CD4-positive, alpha-beta T cell treated with Interferon alpha-2 for 1 hour (primary cell): ENCODE results near the gene SLC38A4.
"Not testable (repeated sequence)": the region's sequence is repeated elsewhere in the genome, so short reads cannot be mapped to it uniquely, and the experiment has no call there.

Source experiments
- DNase-seq, 2 donors: peaks; one replicate each; pipeline ENCODE4 v3.0.0-alpha.2; 2020 to 2022

The SLC38A4 gene

DNA sequence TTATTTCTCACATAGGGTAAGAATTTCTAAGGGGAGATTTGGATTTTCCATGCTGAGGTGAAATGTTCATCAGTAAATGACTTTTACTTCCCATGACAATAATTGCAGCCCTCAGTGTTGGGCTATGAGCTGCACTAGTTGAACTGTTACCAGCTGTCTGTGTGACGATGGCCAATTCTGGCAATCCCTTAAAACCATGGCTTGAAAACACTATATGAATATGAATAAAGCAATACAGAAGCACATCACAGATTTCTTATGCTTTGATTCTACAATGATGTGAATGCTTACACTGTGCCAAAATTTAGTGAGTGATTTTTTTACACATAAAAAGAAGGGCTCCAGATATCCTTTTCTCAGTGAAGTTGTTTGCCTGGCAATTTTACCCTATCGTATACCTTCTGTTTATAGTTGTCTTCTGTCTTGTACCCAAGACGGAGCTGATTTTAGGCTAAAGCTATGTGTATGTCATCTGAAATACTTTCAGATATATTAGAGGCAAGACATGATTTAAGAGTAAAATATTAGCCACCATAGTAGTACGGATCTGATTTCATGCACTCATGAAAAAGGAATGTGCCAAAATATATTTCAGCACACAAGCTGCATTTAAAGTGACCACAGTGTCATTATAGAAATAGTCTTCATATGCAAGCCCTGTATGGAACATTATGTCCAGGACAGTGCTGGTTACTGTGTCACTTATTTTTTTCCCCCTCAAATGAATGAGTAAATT, 52.0 kb downstream of the SLC38A4 start:
- no peak for DNase-seq

DNA sequence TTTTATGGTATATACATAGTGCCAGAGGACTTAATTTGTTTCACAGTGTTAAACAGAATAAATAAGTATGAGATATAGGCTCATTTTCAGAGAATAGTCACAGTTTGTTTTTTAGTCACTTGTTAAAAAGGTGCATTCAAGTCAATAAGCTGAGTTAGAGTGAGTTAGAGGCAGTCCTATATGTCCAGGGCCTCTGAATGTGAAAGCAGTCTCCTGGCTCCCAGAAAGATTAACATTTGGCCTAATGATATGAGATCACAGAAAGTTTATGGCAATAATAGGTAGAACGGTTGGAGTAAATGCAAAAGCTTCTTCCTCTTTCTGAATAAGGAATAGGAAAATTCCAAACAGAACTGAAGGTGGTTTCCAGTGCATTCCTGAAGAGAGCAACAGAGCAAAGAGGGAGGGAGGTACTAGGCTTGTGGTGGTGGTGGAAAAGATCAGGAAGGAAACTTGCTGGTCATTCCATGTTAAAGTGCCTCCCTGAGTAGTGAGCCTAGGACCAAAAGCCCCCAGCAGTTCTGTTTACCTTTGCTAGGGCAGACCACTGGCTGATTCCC, 54.4 kb downstream of the SLC38A4 start:
- no peak for DNase-seq

DNA sequence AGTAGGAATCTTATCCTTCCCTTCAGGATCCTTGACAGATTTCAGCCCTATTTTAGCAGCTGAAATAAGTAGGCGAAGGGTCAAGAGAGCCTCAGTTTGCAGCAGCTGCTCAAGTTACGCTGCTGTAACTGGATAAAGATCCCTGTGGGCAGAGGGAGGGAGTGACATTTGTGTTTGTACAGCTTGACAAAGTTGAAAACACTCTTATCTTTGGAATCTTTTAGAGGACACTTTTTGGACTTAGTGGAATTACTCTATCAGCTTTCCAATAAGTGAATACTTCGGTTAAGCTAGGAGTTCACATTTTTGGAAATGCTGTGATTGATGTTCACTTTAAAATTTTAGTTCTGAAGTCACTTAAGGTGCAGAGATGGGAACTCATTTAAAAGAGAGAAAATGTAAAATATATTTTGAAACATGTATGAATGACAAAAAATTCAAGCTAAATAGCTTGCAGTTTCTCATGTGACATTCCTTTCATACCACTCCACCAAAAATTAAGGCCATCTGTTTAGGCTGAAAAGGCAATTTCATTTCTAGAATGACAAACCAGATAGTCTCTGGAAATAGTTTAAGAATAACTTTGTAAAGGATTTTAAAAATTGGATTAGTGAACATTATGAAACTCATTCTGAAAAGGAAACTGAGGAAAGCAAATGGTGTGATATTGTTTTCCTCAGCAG, 55.2 kb downstream of the SLC38A4 start:
- DNase-seq = no peak

DNA sequence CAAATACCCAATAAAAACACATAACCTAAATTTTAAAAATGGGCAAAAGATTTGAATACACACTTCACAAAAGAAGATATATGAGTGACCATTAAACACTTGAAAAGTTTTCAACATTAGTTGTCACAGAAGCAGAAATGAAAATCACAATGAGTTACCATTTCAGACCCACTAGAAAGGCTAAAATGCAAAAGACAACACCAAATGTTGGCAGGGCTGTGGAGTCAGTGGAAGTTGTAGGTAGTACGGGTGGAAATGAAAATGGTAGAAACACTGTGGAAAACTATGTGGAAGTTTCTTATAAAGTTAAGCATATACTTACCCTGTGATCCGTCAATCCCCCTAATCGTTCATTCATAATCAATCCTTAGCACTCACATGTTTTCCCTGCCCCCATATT, 61.8 kb downstream of the SLC38A4 start:
- no peak for DNase-seq

DNA sequence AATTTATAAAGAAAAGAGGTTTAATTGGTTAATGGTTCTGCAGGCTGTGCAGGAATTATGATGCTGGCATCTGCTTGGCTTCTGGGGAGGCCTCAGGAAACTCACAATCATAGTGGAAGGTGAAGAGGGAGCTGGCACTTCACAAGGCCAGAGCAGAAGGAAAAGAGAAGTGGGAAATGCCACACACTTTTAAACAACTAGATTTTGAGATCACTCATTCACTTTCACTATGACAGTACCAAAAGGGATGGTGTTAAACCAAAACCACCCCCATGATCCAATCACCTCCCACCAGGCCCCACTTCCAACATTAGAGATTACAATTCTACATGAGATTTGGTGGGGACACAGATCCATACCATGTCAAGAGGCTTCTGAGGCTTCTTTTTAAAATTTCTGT, 62.6 kb downstream of the SLC38A4 start:
- no peak for DNase-seq

DNA sequence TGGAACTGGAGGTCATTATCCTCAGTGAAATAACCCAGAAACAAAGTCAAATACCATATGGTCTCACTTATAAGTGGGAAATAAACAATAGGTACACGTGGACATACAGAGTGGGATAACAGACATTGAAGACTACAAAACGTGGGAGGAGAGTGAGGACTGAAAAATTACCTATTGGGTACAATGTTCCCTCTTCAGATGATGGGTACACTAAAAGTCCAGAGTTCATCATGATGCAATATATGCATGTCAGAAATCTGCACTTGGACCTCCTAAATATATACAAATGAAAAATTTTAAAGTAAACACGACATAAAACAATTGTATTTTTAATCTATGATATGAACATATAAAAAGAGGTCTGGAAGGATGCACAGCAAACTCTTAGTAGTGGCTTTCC, 71.2 kb downstream of the SLC38A4 start:
- DNase-seq = no peak

DNA sequence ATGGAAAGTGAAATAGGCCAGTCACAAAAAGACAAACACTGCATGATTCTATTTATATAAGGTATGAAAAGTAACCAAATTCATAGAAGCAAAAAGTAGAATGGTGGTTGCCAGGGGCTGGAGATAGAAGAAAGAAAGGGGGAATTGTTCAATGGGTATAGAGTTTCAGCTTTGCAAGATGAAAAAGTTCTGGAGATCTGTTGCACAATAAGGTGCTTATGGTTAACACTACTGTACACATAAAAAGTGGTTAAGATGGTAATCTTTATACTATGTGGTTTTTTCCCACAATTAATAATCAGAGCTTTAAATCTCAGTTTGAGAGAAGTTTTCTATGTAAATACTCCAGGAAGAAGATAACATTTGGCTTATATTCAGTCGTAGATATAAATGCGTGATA, 73.4 kb downstream of the SLC38A4 start:
- DNase-seq = no peak

DNA sequence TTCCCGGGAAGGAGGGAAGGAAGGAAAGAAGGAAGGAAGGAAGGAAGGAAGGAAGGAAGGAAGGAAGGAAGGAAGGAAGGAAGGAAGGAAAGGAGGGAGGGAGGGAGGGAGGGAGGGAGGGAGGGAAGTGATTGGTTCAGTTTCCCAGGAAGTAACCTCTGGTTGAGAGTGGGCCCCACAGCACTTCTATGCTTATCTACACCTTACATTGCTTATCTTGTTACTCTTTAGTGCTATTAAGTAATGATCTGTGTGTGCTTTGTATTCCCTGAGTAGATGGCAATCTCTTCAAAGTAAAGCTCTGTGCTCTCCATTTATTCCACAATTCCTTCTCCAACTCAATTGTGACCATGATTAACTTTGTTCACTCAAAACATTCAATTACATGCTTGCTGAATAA, 74.6 kb downstream of the SLC38A4 start:
- DNase-seq = no peak

DNA sequence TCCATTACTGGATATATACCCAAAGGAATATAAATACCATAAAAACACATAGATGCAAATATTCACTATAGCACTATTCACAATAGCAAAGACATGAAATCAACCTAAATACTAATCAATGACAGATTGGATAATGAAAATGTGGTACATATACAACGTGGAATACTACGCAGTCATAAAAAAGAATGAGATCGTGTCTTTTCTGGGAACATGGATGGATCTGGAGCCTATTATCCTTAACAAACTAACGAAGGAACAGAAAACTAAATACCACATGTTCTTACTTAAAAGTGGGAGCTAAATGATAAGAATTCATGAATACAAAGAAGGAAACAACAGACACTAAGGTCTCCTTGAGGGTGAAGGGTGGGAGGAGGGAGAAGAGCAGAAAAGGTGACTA, 76.5 kb downstream of the SLC38A4 start:
- no peak for DNase-seq

DNA sequence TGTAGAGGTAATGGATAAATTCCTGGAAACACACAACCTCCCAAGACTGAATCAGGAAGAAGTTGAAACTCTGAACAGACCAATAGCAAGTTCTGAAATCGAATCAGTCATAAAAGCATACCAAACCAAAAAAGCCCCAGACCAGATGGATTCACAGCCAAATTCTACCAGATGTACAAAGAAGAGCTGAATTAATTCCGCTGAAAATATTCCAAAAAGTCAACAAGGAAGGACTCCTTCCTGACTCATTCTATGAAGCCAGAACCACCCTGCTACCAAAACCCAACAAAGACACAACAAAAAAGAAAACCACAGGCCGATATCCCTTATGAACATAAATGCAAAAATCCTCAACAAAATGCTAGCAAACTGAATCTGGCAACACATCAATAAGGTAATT, 81.5 kb downstream of the SLC38A4 start:
- DNase-seq = no peak

DNA sequence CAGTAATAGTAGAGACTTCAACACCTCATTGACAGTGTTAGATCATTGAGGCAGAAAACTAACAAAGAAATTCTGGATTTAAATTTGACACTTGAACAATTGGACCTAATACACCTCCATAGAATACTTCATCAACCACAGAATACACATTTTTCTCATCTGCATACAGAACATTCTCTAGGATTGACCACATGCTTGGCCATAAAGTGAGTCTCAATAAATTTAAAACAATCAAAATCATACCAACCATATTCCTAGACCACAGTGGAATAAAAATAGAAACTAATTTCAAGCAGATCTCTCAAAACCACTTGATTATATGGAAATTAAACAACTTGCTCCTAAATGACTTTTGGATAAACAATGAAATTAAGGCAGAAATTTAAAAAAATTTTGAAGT, 82.3 kb downstream of the SLC38A4 start:
- DNase-seq = no peak

DNA sequence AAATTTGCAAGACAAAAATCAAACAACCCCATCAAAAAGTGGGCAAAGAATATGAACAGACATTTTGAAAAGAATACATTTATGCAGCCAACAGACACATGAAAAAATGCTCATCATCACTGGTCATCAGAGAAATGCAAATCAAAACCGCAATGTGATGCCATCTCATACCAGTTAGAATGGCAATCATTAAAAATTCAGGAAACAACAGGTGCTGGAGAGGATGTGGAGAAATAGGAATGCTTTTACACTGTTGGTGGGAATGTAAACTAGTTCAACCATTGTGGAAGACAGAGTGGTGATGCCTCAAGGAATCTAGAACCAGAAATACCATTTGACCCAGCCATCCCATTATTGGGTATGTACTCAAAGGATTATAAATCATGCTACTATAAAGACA, 83.5 kb downstream of the SLC38A4 start:
- not testable (repeated sequence) for DNase-seq

DNA sequence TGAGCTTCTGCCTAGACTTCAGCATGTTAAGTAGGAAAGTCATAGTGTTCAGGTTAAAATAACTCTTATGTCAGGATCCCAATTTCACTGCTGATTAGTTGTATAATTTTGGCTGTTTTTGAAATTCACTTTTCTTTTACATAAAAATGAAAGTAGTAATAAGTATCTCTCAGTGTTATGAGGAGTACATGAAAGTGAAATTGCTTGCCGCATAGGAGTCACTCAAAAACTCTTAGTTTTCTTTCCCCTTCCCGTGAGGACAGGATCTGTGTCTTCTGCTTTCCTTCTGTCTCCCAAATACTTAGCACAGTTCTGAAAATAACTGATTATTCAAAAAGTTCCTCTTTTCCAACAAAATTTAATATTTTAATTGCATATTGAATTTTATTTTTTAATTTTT, 100.5 kb downstream of the SLC38A4 start:
- DNase-seq = no peak

DNA sequence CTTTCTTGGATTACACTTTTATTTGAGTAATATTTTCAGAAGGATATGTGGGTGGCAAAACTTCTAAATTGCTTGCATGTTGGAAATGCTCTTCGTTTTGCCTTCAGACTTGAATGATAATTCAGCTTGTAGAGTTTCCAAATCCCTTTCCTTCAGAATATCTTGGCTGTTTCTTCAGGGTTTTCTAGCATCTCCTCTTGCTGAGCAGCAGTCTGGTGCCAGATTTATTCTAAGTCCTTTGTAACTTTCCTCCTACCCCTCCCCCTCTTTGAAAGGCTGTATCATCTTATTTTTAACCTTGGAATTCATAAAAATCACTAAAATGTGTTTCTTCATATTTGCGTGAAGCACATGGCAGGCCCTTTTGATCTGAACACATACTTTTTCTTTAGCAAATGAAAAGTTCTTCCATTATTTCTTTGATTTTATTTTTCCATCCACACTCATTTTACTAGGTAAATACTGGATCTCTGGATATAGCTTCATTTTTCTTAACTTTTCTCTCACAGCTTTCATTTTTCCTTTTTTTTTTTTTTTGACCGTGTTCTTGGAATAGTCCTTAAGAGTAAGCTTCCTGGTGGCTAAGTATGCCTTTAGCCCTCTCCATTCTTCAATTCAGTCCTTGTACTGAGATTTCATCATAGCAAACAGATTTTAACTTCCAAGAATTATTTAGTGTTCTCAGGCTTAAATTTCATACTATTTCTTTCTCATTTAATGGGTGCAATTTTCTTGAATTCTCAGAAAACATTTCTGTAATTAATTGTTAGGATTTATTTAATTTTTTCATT, 102.0 kb downstream of the SLC38A4 start:
- DNase-seq = no peak

DNA sequence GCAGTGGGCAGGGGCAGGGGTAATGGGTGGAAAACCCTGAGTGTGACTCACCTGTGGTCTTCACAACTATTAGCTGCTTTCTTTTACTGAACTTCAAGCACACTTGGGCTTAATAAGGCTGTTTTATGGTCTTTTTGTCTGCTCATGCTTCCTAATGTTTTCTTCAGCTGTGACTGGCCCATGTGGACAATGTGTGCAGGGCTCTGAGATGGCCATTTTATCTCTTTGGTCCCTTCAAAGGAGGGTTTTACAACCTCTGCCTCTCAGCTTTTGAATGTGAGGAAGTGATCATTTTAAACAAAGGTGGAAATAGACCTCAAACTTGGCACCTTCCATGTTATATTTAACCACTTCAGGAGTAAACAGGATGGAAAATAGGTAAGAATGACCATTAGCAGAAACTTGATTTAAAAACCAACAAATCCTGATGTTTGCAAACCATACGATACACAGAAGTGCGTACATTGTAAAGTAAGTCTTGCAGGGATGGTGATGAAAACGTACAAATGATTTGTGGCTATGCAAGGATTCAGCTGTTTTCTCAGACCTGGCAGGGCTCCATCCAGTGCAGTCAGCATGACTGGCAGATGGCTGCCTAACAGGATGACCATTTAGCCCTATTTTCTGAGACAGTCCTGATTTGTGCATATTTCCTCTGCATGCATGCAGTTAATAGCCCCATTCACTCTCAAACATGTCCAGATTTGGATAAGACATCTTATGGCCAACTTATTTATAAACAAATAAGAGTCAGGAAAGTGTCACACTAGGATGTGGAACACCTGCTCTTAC, 103.2 kb downstream of the SLC38A4 start:
- DNase-seq = no peak

DNA sequence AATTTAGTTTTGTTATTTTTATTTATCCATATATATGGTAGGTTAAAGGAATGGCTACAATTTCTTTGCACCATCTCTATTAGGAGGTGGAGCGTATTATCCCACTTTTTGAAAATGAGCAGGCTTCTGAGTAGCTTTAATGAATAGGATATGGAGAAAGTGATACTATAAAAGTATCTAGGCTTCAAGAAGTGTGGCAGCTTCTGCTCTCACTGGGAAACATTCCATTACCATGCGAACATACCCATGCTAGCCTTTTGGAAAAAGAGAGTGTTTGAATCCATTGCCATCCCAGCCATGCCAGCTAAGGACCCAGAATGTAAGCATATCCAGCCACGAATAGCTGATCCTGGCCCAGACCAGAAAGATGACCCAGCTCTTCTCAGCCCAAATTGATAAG, 107.3 kb downstream of the SLC38A4 start:
- DNase-seq = no peak

DNA sequence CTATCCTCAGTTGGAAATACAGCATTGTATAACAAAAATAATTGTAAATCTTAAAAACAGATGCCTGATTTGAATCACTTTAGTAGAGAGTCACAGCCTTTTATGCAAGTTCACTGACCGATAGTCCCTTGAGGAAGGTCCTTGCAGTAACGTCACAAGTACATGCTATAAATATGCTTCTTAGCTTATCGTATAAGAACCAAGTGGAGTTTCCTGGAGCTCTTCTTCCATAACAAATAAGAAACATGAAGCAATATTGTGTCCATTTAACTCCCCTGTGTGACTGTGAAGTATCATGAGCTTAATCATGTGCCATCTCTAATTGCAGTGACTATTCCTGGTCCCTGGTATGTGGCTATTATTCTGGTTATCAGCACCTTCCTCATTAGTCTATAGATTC, 107.9 kb downstream of the SLC38A4 start:
- DNase-seq = no peak

DNA sequence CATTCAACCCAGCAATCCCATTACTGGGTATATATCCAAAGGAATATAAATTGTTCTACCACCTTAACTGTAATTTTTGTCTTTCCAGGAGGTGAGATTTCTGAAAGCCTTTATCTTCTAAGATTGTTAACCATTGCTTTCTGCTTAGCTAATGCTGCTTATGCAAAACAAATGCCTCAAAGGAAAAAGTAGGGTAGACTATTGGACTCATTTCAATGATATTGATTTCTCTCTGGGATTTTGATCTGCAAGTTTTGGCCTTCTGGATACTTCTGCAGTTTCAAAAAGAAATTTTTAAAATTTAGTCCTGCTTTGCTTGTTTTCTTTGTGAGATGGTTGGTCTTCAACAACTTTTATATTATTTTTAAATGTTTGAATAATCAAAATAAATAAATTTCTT, 108.6 kb downstream of the SLC38A4 start:
- DNase-seq = no peak
